ENCODE results near the gene KLHL7. TPM values are rescaled to one million over a fixed set of nuclear protein-coding genes. Genes with fewer than 3 reads are reported as not detected.
"Not testable (repeated sequence)": the region's sequence is repeated elsewhere in the genome, so short reads cannot be mapped to it uniquely, and the experiment has no call there.

The KLHL7 gene
- total RNA-seq, 1 donor from 2014 or later = 37.7 TPM

GRCh38 chr7:23213755-23214154 is 108.2 kb downstream of the KLHL7 start:
- DNase-seq (ENCODE audit: low read depth, low spot score) = no peak

- no peak for DNase-seq (ENCODE audit: low read depth, low spot score)
Observed at GRCh38 chr7:23214423-23214822, 108.8 kb downstream of the KLHL7 start.

- no peak for DNase-seq (ENCODE audit: low read depth, low spot score)
Observed at GRCh38 chr7:23214938-23215337, 109.4 kb downstream of the KLHL7 start.

GRCh38 chr7:23216021-23216420 is 110.4 kb downstream of the KLHL7 start:
- DNase-seq (ENCODE audit: low read depth, low spot score) = no peak

GRCh38 chr7:23218196-23218595 is 112.6 kb downstream of the KLHL7 start:
- no peak for DNase-seq (ENCODE audit: low read depth, low spot score)

GRCh38 chr7:23220690-23221305 is 115.2 kb downstream of the KLHL7 start:
- DNase-seq (ENCODE audit: low read depth, low spot score) = no peak

- no peak for DNase-seq (ENCODE audit: low read depth, low spot score)
Observed at GRCh38 chr7:23222439-23223030, 117.0 kb downstream of the KLHL7 start.

GRCh38 chr7:23224364-23224763 is 118.8 kb downstream of the KLHL7 start:
- DNase-seq (ENCODE audit: low read depth, low spot score) = not testable (repeated sequence)

- DNase-seq (ENCODE audit: low read depth, low spot score) = no peak
Observed at GRCh38 chr7:23226844-23227450, 121.4 kb downstream of the KLHL7 start.

Other genes starting within 250 kb of the KLHL7 start
- gene HYCC1, start 91.7 kb upstream of the KLHL7 start, total RNA-seq = 58.8 and 106 TPM in 2 replicates
- gene NUP42, start 76.3 kb downstream of the KLHL7 start, total RNA-seq = 36.9 and 46.6 TPM in 2 replicates
- 0.35 and 0.59 TPM in 2 replicates for gene GPNMB, start 141.0 kb downstream of the KLHL7 start, total RNA-seq
- 104 and 121 TPM in 2 replicates for gene MALSU1, start 193.6 kb downstream of the KLHL7 start, total RNA-seq

Data from pulmonary artery endothelial cell (primary cell).